Measurements from ENCODE around the gene MED8. TPM values are rescaled to one million over a fixed set of nuclear protein-coding genes. Genes with fewer than 3 reads are reported as not detected.
"Not testable (repeated sequence)": the region's sequence is repeated elsewhere in the genome, so short reads cannot be mapped to it uniquely, and the experiment has no call there.

The MED8 gene
- total RNA-seq, 1 experiment from 2014 or later: 61.6 TPM

DNA sequence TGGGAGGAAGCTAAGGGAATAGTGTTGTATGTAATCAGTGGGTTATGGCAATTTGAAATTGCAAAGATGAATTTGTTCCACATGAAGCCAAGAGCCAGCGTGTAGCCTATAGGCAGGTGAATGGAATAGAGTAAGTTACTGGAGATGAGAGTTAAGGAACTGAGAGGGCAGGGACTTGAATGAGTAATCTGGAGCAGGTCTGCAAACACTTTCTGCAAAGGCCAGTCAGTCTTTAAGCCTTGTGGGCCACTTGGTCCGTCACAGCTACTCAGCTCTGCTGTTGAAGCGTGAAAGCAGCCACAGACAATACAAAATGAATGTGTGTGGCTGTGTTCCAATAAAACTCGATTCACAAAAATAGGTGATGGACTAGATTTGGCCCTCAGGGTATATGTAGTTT is 29.3 kb upstream of the MED8 start:
- DNase-seq (ENCODE audit: unreplicated experiment): no peak
- TF ChIP-seq CTCF (IDR thresholded peaks at IDR 0.05; ENCODE audit: unreplicated experiment): no peak
- Mint-ChIP-seq H3K36me3 (ENCODE audit: insufficient read depth, unreplicated experiment) (peaks cover 18% of the 10 kb centered on the region), H3K4me3 (ENCODE audit: unreplicated experiment) (no peak overlapping the region), H3K9me3 (ENCODE audit: unreplicated experiment) (no peaks in the 10 kb centered on the region), H3K4me1 (ENCODE audit: insufficient read depth, unreplicated experiment) (peaks cover 10% of the 10 kb centered on the region), H3K27me3 (ENCODE audit: insufficient read depth, unreplicated experiment) (no peaks in the 10 kb centered on the region), H3K27ac (ENCODE audit: low read depth, unreplicated experiment) (no peak overlapping the region)
- POLR2A ChIA-PET: interaction anchor here (0.5 to 0.6 kb wide), 2 partner anchors 574 to 956 kb away, joined by 3 read pairs; no protein-coding TSS in a partner anchor
- BruUV-seq (replicated peaks): no TSS peak
- intact Hi-C loops (cut with micrococcal nuclease): loop anchor here (10.0 kb wide), 1 partner anchor 504 kb away; no protein-coding TSS in a partner anchor
- CTCF ChIA-PET: interaction anchor here (0.8 kb wide), 1 partner anchor 194 kb away, joined by 3 read pairs; no protein-coding TSS in a partner anchor

DNA sequence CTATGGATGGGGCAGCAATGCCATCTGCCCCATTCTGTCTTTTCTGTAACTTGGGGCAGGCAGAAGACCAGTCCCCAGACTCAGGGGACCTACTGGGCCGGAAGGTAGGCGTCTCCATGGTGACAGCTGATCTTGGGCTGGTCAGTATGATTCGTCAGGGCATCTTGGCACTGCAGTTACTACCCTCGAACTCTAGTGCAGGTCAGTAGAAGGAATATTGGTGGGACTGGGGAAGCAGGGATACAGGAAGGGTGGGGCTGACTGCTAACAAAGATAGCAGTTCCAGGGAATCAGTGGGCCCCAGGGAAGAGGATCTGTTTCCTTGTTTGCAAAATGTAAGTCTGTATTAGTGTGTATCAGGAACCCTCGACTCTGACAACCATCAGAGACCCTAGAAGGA is 26.3 kb upstream of the MED8 start:
- Mint-ChIP-seq H3K9me3 (ENCODE audit: unreplicated experiment) (no peaks in the 10 kb centered on the region), H3K36me3 (ENCODE audit: insufficient read depth, unreplicated experiment) (peaks cover 35% of the 10 kb centered on the region), H3K27me3 (ENCODE audit: insufficient read depth, unreplicated experiment) (no peaks in the 10 kb centered on the region), H3K4me1 (ENCODE audit: insufficient read depth, unreplicated experiment) (no peaks in the 10 kb centered on the region), H3K27ac (ENCODE audit: low read depth, unreplicated experiment) (no peak overlapping the region), H3K4me3 (ENCODE audit: unreplicated experiment) (no peak overlapping the region)
- intact Hi-C loops (cut with micrococcal nuclease): loop anchor here (10.0 kb wide), 1 partner anchor 501 kb away; no protein-coding TSS in a partner anchor
- no peak for DNase-seq (ENCODE audit: unreplicated experiment)
- BruUV-seq (replicated peaks): no TSS peak
- TF ChIP-seq CTCF (IDR thresholded peaks at IDR 0.05; ENCODE audit: unreplicated experiment): no peak
- ChIA-PET CTCF (interaction anchor here (0.8 to 1.9 kb wide), 3 partner anchors 15 to 176 kb away, joined by 3 to 6 read pairs (median 4); no protein-coding TSS in a partner anchor), POLR2A (no interaction called here)

- CTCF ChIA-PET: interaction anchor here (0.6 to 1.9 kb wide), 16 partner anchors 14 to 1238 kb away, joined by 3 to 15 read pairs (median 3); partner anchors contain the start of gene C1orf210
- peak; percentile 37 for TF ChIP-seq CTCF (IDR thresholded peaks at IDR 0.05; ENCODE audit: unreplicated experiment)
- Mint-ChIP-seq H3K9me3 (ENCODE audit: unreplicated experiment) (no peaks in the 10 kb centered on the region), H3K27ac (ENCODE audit: low read depth, unreplicated experiment) (peak overlapping the region; percentile 21), H3K27me3 (ENCODE audit: insufficient read depth, unreplicated experiment) (no peaks in the 10 kb centered on the region), H3K4me1 (ENCODE audit: insufficient read depth, unreplicated experiment) (no peaks in the 10 kb centered on the region), H3K36me3 (ENCODE audit: insufficient read depth, unreplicated experiment) (peaks cover 41% of the 10 kb centered on the region), H3K4me3 (ENCODE audit: unreplicated experiment) (no peak overlapping the region)
- peak; percentile 52 for DNase-seq (ENCODE audit: unreplicated experiment)
- POLR2A ChIA-PET: interaction anchor here (0.7 to 0.9 kb wide), 2 partner anchors 188 to 577 kb away, joined by 3 to 6 read pairs; no protein-coding TSS in a partner anchor
- BruUV-seq (replicated peaks): no TSS peak
- intact Hi-C loops (cut with micrococcal nuclease): loop anchor here (1.0 to 10.0 kb wide), 3 partner anchors 176 to 500 kb away; no protein-coding TSS in a partner anchor
Measured at GRCh38 chr1:43414634-43415223, 25.1 kb upstream of the MED8 start.

GRCh38 chr1:43413426-43413825 is 23.8 kb upstream of the MED8 start:
- H3K27ac Mint-ChIP-seq (ENCODE audit: low read depth, unreplicated experiment); H3K27me3 Mint-ChIP-seq (ENCODE audit: insufficient read depth, unreplicated experiment); DNase-seq (ENCODE audit: unreplicated experiment); BruUV-seq (replicated peaks); H3K4me3 Mint-ChIP-seq (ENCODE audit: unreplicated experiment); H3K4me1 Mint-ChIP-seq (ENCODE audit: insufficient read depth, unreplicated experiment); H3K9me3 Mint-ChIP-seq (ENCODE audit: unreplicated experiment): not testable (repeated sequence)
- intact Hi-C loops (cut with micrococcal nuclease): loop anchor here (10.0 kb wide), 1 partner anchor 499 kb away; no protein-coding TSS in a partner anchor
- peaks cover 53% of the 10 kb centered on the region for H3K36me3 Mint-ChIP-seq (ENCODE audit: insufficient read depth, unreplicated experiment)
- POLR2A ChIA-PET: interaction anchor here (1.4 kb wide), 1 partner anchor 12 kb away, joined by 5 read pairs; no protein-coding TSS in a partner anchor
- CTCF ChIA-PET: interaction anchor here (0.6 kb wide), 3 partner anchors 45 to 336 kb away, joined by 3 to 4 read pairs (median 4); partner anchors contain the start of gene ELOVL1
